ENCODE measurements around the gene USP49. TPM values are rescaled to one million over a fixed set of nuclear protein-coding genes. Genes with fewer than 3 reads are reported as not detected.

Gene USP49
- total RNA-seq, 4 donors from 2014 or later, result 2.3 to 3.8 (median 3.1) TPM

- ATAC-seq (ENCODE audit: low FRiP score) (no peak), DNase-seq (ENCODE audit: low spot score) (no peak)
- no peak for TF ChIP-seq CTCF (IDR thresholded peaks at IDR 0.05)
These were observed 27.0 kb upstream of the USP49 start for GRCh38 chr6:41922154-41922553.

- DNase-seq (ENCODE audit: low spot score) (no peak), ATAC-seq (ENCODE audit: low FRiP score) (peak; percentile 12)
- no peak for TF ChIP-seq CTCF (IDR thresholded peaks at IDR 0.05)
These were observed 26.5 kb upstream of the USP49 start for GRCh38 chr6:41921712-41921998.

GRCh38 chr6:41920921-41921711 lies 25.9 kb upstream of the USP49 start, which contains the start of the genes BYSL and MED20:
Gene BYSL, plus strand, starts transcription at chr6:41921499. Its CDS starts 64 bp downstream, at chr6:41921563.
Gene MED20, minus strand, starts transcription at chr6:41921139. Its CDS starts 121 bp downstream, at chr6:41921018.
- ATAC-seq (ENCODE audit: low FRiP score), result peak; percentile 95
- peak in 2 of 3 donors; percentile 93 to 95 for TF ChIP-seq CTCF (IDR thresholded peaks at IDR 0.05)

GRCh38 chr6:41917528-41917927 lies 22.4 kb upstream of the USP49 start:
- no peak for TF ChIP-seq CTCF (IDR thresholded peaks at IDR 0.05)
- no peak for DNase-seq (ENCODE audit: low spot score)
- peak; percentile 18 for ATAC-seq (ENCODE audit: low FRiP score)

More at GRCh38 chr6:41920921-41921711, 25.9 kb upstream of the USP49 start, which contains the start of the genes BYSL and MED20:
- peak; percentile 93 for DNase-seq (ENCODE audit: low spot score)

- no peak for ATAC-seq (ENCODE audit: low FRiP score)
- no peak for TF ChIP-seq CTCF (IDR thresholded peaks at IDR 0.05)
These were observed 19.8 kb upstream of the USP49 start for GRCh38 chr6:41914869-41915530.

GRCh38 chr6:41914343-41914742 lies 19.2 kb upstream of the USP49 start:
- no peak for DNase-seq (ENCODE audit: low spot score)
- no peak for ATAC-seq (ENCODE audit: low FRiP score)
- TF ChIP-seq CTCF (IDR thresholded peaks at IDR 0.05), result no peak

More at GRCh38 chr6:41914869-41915530, 19.8 kb upstream of the USP49 start:
- DNase-seq (ENCODE audit: low spot score), result no peak
